ENCODE results near the gene SMPD1. TPM values are rescaled to one million over a fixed set of nuclear protein-coding genes. Genes with fewer than 3 reads are reported as not detected.

The SMPD1 gene
- 10 to 100 TPM; 31.8 to 35.9 (median 35.4) TPM for polyA plus RNA-seq (ENCODE audit: insufficient read length in 4 of 4)

DNA sequence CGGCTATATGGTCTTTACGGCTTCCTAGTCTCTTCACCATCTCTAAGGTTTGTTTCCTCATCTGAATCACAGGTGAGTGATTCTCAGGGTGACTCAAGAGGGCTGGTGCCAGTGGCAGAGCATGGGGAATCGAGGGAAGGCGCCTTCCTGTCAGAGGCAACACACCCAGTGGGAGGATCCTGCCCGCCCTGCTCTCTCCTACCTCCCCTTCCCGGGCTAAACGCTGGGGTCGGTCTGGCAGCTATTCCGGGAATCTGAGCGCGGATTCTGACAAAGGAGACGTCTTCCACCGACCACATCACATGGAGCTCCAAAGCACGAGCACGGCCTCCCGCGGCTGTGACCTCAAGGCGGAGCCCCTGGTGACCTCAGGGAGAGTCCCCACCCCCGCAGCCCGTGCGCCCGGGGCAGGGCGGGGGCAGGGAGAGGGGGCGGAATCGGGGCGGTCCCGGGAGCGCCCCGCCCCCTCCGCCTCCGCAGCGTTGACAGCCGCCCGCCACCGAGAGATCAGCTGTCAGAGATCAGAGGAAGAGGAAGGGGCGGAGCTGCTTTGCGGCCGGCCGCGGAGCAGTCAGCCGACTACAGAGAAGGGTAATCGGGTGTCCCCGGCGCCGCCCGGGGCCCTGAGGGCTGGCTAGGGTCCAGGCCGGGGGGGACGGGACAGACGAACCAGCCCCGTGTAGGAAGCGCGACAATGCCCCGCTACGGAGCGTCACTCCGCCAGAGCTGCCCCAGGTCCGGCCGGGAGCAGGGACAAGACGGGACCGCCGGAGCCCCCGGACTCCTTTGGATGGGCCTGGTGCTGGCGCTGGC, at the start of gene SMPD1:
SMPD1 (plus strand) TSS at position 570 of the 813 bp plus-strand sequence; CDS start at position 695, 125 bp downstream.
- DNase-seq (ENCODE audit: low read depth in 4 of 4, low spot score in 2 of 4), result peak; percentile 66 to 80 (median 75)

- no peak for DNase-seq (ENCODE audit: low read depth in 4 of 4, low spot score in 2 of 4)
Observed at GRCh38 chr11:6345366-6345765, 44.9 kb upstream of the SMPD1 start.

- no peak for DNase-seq (ENCODE audit: low read depth in 4 of 4, low spot score in 2 of 4)
Observed at GRCh38 chr11:6350043-6350442, 40.2 kb upstream of the SMPD1 start.

- DNase-seq (ENCODE audit: low read depth in 4 of 4, low spot score in 2 of 4), result no peak
Observed at GRCh38 chr11:6350486-6350885, 39.8 kb upstream of the SMPD1 start.

DNA sequence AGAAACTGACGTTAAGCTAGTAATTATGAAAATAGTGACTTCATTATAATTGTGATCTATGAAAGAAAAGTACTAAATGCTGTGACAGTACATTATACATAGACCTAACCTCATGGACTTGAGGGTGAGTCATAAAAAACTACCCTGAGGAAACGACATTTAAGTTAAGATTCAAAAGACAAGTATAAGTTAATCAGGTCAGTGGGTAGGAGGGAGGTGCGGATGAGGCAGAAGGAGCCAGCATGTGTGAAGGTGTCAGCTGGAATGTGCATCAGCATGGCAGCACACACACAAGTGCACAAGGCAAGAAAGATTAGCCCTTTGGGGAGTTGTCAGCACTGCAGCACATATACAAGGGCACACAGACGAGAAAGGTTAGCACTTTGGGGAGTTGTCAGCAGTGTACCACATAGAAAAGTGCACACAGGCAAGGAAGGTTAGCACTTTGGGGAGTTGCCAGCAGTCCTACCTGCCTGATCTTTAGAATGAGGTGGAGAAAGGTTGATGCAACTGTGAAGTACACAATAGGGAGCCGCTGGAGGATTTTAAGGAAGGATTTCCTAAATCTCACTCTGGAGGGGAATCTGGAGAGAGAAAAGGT, 38.4 kb upstream of the SMPD1 start:
- no peak for DNase-seq (ENCODE audit: low read depth in 4 of 4, low spot score in 2 of 4)

GRCh38 chr11:6353367-6353987, 36.8 kb upstream of the SMPD1 start:
- DNase-seq (ENCODE audit: low read depth in 4 of 4, low spot score in 2 of 4), result peak; percentile 25 to 52 (median 33)

DNA sequence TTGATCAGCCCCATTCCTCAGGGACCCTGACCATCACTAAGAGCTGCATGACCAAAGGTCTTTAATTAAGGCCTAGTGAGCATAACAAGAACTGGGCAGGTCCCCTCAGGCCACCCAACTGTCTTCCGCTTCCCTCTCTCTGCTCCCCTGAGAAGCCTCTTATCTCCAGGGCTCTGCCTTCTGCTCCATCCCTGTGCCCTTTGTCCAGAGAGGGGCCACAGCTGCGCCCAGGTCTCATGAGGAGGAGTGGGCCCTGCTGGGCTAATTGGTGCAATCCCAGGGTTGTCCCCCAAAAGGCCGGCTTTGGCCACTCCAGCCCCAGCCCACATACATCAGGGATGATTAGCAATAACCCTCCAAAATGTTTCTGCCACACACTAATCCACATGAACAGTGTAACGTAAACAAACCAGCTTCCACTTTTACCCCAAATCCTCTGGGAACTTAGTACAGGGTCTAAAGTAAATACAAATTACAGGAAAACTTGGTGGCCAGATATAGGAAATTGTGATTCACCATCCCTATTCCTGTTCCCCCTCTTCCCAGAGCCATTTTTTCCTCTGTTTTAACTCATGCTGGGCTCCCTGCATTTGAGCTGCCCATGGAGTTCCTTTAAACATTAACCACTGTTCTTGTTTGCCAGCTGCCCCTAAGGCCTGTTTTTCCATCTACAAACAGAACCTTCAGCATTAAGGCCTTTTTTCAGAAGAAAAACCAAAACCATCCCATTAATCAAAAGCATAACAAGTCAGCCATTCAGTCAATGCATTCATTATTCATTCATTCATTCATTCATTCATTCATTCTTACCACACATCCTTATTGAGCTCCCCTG, 35.4 kb upstream of the SMPD1 start:
- no peak for DNase-seq (ENCODE audit: low read depth in 4 of 4, low spot score in 2 of 4)

- DNase-seq (ENCODE audit: low read depth in 4 of 4, low spot score in 2 of 4), result no peak
Observed at GRCh38 chr11:6356503-6357055, 33.7 kb upstream of the SMPD1 start.

GRCh38 chr11:6357222-6357621, 33.1 kb upstream of the SMPD1 start:
- DNase-seq (ENCODE audit: low read depth in 4 of 4, low spot score in 2 of 4), result no peak

- DNase-seq (ENCODE audit: low read depth in 4 of 4, low spot score in 2 of 4), result no peak
Observed at GRCh38 chr11:6360183-6360582, 30.1 kb upstream of the SMPD1 start.

- no peak for DNase-seq (ENCODE audit: low read depth in 4 of 4, low spot score in 2 of 4)
Observed at GRCh38 chr11:6362185-6362872, 27.9 kb upstream of the SMPD1 start.

DNA sequence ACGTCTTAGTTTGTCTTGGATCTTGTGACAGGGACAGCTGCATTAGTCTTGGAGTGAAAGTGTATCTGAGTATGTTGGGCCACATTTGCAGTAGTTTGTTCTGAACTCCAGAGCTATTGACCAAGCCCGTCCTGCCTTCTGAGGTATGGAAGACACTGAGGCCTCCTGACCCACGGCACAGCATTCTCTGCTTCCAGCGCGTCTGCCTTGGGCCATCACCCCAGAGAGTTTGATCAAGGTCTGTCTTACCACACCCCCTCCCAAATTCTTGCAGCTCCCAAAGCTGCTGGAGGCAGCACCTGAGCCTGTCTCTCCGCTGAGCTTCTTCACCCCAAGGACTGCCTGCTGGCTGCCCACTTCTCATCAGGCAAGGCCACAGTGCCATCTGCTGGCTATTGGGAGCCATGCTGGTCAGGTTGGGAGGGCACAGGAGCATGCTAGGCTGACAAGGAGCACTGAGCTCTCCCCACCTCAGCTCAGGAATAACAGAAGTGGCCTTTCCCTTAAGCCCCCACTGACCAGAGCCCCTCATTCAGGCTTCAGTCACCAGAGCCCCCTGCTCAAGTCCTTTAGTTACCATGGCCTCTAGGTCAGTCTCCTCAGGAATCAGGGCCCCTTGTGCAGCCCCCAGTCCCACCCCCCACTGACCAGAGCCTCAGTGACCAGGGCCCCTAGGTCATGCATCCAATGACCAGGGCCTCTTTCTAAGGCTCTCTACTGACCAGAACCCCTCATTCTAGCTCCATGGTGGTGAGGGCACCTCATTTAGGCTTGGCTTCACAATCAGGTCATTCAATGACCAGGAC, 27.2 kb upstream of the SMPD1 start:
- DNase-seq (ENCODE audit: low read depth in 4 of 4, low spot score in 2 of 4), result peak in 3 of 4 donors; percentile 28 to 65 (median 35)

DNA sequence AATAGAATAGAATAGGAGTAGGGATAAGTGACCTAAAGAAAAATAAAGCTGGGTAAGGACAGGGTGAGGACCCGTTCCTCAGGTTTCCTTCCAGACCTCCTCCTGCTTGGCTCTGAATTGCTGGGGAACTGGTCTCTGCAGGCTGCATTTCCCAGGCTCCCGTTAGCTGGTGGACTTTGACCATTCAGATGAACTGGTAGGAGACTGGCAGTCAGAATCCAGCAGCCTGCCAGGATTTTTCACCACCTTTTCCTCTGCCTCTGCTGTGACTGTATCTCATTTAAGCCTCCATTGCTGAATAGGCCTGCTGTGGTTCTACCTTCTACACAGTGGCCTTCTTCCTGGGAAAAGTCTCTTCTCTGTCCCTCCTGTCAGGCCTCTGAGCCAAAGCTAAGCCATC, 24.6 kb upstream of the SMPD1 start:
- no peak for DNase-seq (ENCODE audit: low read depth in 4 of 4, low spot score in 2 of 4)

DNA sequence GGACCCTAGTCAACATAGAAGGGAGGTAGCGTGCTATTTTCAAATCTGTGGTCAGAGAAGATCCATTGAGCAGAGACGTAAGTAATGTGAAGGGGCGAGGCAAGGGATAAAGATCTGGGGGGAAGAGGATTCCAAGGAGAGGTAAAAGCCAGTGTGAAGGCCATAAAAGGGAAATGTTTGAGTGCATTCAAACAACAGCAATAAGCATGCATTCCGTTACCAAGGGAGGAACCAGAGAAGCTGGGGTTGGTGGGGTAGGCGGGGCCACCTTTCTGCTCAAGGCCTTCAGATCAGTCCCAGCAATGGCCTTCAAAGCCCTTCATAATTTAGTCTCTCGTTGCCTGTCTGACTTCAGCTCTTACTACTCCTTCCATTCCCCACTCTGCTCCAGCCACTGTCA, 18.4 kb upstream of the SMPD1 start:
- no peak for DNase-seq (ENCODE audit: low read depth in 4 of 4, low spot score in 2 of 4)

- no peak for DNase-seq (ENCODE audit: low read depth in 4 of 4, low spot score in 2 of 4)
Observed at GRCh38 chr11:6377902-6378639, 12.2 kb upstream of the SMPD1 start.

- DNase-seq (ENCODE audit: low read depth in 4 of 4, low spot score in 2 of 4), result no peak
Observed at GRCh38 chr11:6378640-6378989, 11.7 kb upstream of the SMPD1 start.

DNA sequence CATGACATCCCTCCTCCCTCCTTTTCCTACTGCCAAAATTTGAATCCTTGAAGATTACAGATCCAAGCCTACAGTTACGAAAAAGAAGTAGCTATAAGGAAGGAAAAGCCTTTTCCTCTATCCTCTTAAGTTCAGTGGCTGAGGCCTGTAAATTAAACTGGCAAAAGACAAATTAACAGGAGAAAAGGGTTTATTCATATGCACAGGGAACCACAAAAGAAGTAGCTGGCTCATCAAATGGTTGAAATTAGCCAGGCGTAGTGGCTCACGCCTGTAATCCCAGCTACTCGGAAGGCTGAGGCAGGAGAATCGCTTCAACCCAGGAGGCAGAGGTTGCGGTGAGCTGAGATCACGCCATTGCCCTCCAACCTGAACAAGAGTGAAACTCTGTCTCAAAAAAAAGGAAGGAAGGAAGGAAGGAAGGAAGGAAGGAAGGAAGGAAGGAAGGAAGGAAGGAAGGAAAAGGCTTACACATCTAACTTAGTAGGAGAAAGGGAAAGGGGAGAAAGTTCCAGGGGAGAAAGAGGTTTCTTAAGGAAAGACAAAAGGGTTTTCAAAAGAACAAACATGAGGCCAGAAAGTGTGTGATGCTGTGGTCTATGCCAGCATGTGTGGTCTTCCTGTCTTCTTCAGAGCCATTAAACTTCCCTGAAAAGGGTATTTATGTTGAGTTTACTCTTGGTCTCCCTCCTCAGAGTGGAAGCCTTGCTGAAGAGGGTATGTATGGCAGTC, 5.1 kb upstream of the SMPD1 start:
- DNase-seq (ENCODE audit: low read depth in 4 of 4, low spot score in 2 of 4), result no peak

Data from left renal cortex interstitium (tissue), 4 donors.